SKM-1 treated with dmso at 0.1 percent for 144 hours (cell line): ENCODE data around the gene LIME1.

Experiments
- DNase-seq: peaks from one replicate; lab custom pipeline; 2025; ENCODE audit not compliant: unreplicated experiment; lab: John Stamatoyannopoulos, UW

The LIME1 gene

DNA sequence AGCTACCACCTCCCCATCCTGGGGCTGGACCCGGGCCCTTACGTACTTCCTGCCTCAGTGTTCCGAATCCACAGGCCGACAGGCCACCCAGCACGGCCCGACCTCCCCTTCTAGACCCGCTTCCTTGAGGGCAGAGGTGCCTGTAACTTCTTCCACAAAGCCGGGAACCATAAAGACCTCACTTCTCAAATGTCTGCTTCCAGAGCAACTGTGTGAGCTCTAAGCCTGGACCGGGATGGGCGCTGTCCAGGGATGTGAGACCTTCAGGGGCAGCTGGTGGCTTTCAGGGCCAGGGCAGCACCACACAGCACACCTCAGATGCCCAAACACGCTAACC lies 12.4 kb downstream of the LIME1 start:
- no peak for DNase-seq

DNA sequence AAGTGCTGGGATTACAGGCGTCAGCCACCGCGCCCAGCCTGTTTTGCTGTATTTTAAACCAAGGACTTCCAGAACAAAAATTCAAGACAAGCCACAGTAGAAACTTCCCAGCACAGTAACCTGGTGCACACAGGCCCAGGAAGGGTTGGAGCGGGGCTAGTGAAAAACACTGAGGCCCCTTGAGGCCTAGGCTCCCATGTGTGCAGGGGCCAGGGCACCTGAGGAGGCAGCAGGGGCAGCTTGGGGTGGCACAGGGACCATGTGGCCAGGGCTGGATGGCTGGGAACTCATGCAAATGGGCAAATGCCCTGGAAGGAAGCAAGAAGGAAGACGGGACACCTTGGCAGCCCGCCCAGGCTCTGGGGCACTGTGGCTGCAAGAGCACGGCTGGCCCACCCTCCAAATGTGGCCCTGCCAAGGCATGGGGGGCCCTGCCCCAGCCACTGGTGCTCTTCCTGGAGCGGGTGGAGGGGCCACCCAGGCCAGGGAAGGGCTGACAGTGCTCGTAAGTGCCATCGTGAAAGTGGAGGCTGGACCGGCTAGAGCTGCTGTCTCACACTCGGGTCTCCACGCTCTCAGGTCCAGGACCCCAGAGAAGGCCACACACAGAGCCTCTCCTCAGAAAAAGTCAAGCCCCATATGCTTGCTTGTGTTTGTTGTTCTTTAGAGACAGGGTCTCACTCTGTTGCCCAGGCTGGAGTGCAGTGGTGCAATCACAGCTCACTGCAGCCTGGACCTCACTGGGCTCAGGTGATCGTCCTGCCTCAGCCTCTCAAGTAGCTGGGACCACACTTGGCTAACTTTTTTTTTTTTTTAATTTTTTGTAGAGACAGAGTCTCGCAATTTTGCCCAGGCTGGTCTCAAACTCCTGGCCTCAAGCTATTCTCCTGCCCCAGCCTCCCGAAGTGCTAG lies 13.4 kb downstream of the LIME1 start:
- no peak for DNase-seq

GRCh38 chr20:63750807-63751470 lies 14.5 kb downstream of the LIME1 start:
- no peak for DNase-seq

DNA sequence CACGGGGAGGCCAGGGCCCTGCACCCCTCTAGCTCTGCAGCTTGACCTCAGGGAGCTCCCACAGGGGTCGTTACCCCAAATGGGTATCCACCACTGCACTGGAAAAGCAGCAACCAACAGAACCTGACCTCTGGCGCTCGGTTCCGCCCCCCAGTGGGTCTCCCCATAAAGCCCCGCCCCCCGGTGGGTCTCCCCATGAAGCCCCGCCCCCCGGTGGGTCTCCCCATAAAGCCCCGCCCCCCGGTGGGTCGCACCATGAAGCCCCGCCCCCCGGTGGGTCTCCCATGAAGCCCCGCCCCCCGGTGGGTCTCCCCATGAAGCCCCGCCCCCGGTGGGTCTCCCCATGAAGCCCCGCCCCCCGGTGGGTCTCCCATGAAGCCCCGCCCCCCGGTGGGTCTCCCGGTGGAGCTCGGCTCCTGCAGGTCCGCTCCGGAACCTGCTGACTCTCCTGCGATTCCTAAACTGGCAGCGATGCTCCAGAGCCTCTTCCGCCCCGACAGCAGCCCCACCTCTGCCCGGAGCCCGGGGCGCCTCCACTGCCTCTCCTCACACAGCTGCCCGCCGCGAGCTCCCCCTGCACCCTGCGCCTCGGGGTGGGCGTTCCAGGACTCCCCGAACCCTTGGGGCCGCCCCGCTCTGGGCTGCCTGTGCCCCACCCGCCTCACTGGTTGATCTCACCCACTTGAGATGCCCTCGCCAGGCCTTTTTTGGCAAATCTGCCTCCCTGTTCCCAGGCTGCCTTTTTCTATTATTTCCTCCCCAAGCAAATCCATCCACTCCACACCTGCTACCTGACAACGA lies 15.2 kb downstream of the LIME1 start:
- no peak for DNase-seq

DNA sequence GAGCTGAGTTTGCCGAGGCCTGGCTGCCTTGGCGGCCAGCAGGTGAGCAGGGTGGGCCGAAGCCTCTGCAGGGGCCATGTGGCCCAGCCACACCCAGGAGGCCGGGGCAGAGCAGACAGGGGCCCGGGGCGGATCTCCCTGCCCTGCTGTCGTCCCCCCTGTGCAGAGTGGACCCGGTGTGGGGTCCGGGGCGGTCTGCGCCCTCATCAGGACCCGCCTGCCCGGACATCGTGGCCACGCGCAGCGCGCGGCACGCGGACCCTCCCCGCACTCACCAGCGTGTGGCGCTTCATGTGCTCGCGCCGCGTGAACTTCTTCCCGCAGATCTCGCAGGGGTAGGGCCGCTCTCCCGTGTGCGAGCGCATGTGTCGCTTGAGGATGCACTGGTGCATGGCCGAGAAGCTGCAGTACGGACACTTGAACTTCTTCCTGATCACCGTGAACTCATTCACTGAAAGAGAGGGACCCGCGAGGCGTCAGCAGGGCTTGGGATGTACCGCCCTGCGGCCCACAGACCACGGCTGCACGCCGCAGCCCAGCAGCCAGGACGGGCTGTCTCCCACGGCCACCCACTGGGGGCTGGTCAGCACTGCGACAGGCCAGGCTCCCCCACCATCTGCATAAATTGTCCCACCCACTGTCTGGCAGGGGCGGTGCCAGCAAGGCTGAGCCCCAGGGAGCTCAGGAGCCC lies 16.1 kb downstream of the LIME1 start:
- DNase-seq, result no peak

DNA sequence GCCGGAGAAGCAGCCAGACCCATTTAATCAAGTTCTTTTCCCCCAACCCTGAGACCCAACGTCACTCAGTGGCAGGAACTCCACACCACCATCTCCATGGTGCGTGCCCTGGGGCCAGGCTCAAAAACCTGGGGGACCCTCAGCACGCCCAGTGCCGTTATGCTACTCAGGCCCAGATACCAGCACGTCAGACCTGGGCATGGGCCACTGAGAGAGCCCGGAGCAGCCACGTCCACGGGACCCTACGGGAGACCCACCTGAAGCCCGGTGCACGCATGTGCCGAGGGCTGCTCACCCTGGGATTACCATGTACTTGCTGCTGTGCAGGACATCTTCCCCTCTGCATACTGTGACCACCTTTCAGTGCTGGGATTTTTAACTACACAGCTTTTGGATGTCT lies 16.9 kb downstream of the LIME1 start:
- DNase-seq, result no peak

GRCh38 chr20:63754008-63754407 lies 17.5 kb downstream of the LIME1 start:
- DNase-seq, result no peak

DNA sequence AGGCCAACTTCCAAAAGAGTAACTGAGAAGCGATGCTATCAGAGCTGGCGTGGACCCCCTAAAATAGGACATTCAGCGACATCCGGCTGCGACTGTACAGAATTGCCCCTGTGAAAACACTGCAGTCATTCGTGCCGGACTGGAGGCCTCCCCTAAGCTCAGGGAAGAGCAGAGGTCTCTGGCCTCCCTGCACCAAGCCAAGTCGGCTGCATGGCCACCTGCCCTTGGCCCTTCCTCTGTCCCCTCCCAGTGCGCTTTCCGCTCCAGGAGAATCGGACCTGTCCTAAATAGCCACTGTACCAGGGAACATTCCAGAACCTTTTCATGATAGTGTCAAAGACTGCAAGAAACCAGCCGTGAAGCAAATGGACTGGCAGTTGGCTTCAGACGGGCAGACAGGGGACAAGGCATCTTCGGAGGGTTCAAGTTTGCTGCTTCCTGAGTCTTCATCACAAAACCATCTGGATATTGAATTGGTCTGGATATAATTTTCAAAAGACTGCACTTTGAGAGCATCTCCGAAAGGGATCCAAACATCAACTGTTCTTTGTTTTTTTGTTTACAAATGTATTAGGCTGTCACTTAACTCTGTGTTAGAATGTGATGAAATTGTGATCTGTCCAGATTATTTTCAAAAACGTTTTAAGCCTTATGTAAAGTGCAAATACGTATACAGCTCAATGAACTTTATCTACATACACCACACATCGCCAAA lies 19.6 kb downstream of the LIME1 start:
- DNase-seq, result no peak

GRCh38 chr20:63756648-63756991 lies 20.2 kb downstream of the LIME1 start:
- no peak for DNase-seq

GRCh38 chr20:63758152-63758551 lies 21.7 kb downstream of the LIME1 start:
- no peak for DNase-seq

- no peak for DNase-seq
These were observed 23.0 kb downstream of the LIME1 start for GRCh38 chr20:63759377-63759901.

DNA sequence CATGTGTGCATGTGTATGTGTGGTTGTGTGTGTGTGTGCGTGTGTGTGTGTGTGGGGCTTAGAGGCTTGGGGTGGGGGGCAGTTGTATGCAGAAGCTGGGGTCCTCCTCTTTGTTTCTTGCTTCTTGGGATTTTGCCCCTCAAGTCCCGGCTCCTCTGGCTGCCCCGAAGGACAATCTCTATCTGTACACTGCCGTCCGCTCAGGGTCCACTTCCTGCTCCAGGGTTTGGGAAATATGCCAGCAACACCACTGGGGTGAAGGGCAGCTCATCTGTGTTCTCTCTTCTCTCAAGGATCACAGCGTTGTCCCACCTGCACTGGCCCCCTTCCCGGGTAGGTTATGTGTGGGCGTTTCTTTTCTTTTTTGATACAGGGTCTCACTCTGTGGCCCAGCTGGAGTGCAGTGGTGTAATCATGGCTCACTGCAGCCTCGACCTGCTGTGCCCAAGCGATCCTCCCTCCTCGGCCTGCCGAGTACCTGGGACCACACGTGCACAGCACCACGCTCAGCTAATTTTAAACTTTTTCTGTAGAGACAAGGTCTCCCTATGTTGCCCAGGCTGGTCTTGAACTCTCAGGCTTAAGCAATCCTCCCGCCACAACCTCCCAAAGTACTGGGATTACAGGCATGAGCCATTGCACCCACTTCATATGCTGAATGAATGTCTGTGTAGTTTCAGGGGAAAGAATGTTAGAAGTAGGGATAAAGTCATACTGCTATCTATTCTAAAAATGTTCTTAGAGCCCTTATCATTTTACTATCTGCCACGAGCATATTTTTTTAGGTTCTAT lies 28.8 kb downstream of the LIME1 start:
- no peak for DNase-seq

- DNase-seq, result no peak
These were observed 29.4 kb downstream of the LIME1 start for GRCh38 chr20:63765902-63766301.

GRCh38 chr20:63766695-63767426 lies 30.4 kb downstream of the LIME1 start:
- DNase-seq, result no peak

DNA sequence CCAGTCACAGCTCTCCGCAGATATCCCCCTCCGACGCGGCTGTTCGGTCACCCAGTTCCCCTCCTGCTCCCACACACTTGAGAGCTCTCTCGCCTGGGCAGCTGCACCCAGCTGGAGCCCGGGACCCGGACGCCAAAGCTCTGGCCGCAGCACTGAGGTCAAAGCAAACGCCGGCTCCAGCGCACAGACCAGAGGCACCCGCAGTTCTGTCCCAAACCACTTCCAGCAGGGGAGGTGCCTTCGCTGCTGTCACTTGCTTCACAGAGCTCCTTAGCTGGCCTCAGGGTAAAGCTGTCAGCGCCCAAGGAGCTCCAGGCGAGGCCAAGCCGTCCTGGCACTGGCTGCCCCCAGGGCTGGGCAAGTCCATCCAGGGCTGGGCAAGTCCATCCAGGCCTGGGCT lies 31.0 kb downstream of the LIME1 start:
- no peak for DNase-seq

DNA sequence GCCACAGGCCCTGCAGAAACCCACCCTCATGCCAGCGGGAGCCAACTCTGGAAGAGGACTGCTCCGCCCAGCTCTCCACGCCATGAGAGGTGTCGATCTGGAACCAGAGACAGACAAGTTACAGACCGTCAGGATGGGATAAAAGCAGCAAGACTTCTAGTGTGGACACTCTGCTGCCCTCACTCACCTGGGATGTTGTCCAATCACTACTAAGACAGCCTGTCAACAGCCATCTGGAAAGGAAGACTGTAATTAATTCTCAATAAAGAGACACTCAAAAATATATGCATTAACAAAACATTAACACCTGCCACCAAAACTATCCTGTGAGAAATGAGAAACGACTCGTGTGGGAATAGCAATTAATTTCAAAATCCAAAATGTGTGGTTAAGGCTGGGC lies 31.4 kb downstream of the LIME1 start:
- no peak for DNase-seq

DNA sequence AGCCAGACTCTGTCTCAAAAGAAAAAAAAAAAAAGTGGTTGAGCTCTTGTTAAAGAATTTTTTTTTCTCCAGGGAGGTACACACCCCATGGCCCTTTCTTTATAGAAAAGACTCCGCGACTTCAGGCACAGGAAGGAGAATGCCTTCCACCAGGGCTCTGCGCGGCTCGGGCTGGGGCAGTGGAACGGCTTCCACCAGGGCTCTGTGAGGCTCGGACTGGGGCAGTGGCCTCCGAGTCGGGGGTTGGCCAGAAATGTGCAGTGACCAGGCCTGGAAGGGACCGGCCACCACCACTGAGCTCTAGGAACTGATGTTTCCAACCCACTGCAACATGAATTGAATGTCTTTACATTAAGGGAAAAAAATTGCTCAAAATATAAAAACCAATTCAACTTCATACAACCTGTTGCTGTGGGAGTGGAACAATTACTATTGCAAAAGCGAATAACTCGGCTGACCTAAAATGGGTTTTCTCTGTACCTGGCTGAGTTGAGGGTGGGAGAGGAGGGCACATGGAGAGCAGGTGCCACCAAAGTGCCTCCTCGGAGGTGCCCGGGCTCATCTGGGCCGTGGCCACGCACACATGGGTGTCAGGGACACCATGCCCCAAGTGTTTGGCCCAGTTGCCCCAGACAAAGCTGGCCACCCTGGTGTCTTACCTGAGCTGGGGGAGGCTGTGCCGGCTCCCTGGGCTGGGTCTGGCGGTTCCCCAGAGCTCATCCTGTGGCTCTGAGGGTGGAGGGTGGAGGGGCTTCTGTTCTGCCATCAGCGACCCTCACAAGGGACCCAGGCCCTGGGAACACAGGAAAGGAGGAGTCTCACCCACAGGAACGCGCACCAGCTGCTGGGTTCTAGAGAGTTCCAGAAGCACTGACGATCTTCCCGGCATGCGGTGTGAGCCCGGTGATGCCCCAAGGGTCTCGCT lies 32.4 kb downstream of the LIME1 start:
- DNase-seq, result no peak

DNA sequence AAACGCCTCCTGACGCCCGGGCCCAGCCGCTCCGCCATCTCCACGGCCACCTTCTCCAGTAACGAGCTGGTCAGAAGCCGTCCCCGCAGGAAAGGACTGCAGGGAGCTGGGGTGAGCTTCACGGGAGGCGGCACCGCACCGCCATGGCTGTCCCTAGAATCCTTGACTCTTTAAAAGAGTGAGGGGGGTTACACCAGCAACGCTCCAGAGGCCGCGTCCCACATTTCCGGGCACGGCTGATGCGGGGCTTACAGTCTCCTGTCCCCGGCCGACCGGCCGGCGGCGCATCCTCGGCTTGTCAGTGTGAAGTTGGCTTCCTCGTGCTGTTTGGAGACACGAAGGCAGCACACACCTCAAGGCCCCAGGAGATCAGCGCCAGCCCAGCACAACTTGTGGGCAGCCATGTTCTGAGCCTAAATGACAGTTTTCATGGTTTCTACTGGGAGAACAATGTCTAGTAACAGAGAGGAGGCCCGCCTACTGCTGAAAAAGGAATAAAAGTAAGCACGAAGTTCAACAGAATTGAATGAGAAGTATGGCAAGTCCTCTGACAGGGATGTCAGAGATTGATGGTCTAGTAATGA lies 33.5 kb downstream of the LIME1 start:
- no peak for DNase-seq
